ENCODE data around the gene PALD1.

DNA sequence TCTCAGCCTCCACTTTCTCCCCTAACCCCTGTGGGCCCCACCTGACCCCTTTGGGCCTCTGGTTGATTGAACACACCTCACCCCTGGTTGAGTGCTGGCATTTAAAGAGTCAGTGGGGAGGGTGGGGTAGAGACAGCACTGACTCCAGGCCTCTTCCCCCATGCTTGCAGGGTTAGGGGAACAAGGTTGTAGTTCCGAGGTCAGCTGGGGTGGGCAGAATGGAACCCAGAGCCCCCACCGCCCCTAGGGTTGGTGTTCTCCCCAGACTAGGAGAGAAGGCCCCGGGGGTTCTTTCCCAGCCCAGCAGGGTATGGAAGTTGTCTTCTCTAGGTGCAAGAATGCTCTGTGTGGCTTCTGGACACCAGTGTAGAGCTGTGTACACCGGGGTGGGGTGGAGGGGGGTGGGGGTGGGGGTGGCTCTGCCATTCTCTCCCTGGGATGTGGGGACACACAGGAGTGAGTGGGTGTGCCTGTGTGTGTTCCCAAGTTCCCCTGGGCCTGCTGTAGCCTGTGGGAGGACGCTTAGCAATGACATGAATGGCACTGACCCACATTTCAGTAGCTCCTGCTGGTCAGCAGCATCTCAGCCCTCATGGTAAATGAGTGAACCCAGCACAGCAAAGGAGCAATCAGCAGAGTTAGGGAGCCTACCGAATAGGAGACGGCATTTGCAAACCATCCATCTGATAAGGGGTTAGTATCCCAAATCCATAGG is 90.4 kb downstream of the PALD1 start:
- TF ChIP-seq, protein P1, sequence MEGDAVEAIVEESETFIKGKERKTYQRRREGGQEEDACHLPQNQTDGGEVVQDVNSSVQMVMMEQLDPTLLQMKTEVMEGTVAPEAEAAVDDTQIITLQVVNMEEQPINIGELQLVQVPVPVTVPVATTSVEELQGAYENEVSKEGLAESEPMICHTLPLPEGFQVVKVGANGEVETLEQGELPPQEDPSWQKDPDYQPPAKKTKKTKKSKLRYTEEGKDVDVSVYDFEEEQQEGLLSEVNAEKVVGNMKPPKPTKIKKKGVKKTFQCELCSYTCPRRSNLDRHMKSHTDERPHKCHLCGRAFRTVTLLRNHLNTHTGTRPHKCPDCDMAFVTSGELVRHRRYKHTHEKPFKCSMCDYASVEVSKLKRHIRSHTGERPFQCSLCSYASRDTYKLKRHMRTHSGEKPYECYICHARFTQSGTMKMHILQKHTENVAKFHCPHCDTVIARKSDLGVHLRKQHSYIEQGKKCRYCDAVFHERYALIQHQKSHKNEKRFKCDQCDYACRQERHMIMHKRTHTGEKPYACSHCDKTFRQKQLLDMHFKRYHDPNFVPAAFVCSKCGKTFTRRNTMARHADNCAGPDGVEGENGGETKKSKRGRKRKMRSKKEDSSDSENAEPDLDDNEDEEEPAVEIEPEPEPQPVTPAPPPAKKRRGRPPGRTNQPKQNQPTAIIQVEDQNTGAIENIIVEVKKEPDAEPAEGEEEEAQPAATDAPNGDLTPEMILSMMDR (IDR thresholded peaks at IDR 0.05): no peak
- no peak for TF ChIP-seq EP300 (IDR thresholded peaks at IDR 0.05)

Data from esophagus muscularis mucosa (tissue), 3 donors.